ENCODE measurements around the gene CLDN15.

- no peak for TF ChIP-seq CTCF (IDR thresholded peaks at IDR 0.05)
- no peak for TF ChIP-seq ZFX (IDR thresholded peaks at IDR 0.05; ENCODE audit: borderline replicate concordance)
These were observed 26.1 kb downstream of the CLDN15 start for GRCh38 chr7:101211501-101211900.
